Activated T-cell treated with anti-CD3 and anti-CD28 coated beads, Interleukin-2, amount 50 U/mL, for 48 hours (primary cell): ENCODE data around the gene ZSWIM1.
"Not testable (repeated sequence)": the region's sequence is repeated elsewhere in the genome, so short reads cannot be mapped to it uniquely, and the experiment has no call there.

Source experiments
- DNase-seq, 2 experiments: peaks; one replicate each; pipeline ENCODE4 v3.0.0-alpha.2; 2020

Gene ZSWIM1

GRCh38 chr20:45857114-45857881, 23.7 kb upstream of the ZSWIM1 start, which contains the start of the genes ACOT8 and ZSWIM3:
Gene ACOT8, minus strand, starts transcription at chr20:45857392. Its CDS starts 77 bp downstream, at chr20:45857315.
Gene ZSWIM3, plus strand, starts transcription at chr20:45857614. Its CDS starts 212 bp downstream, at chr20:45857826.
- DNase-seq, result peak; percentile 91 to 92

GRCh38 chr20:45857882-45858216, 23.2 kb upstream of the ZSWIM1 start:
- no peak for DNase-seq

- no peak for DNase-seq
Measured at GRCh38 chr20:45859916-45860315, 21.1 kb upstream of the ZSWIM1 start.

- no peak for DNase-seq
Measured at GRCh38 chr20:45860560-45861220, 20.3 kb upstream of the ZSWIM1 start.

GRCh38 chr20:45861221-45862075, 19.6 kb upstream of the ZSWIM1 start:
- no peak for DNase-seq

- no peak for DNase-seq
Measured at GRCh38 chr20:45863543-45864470, 17.2 kb upstream of the ZSWIM1 start.

- no peak for DNase-seq
Measured at GRCh38 chr20:45866454-45866853, 14.6 kb upstream of the ZSWIM1 start.

- no peak for DNase-seq
Measured at GRCh38 chr20:45867136-45867818, 13.8 kb upstream of the ZSWIM1 start.

GRCh38 chr20:45867819-45868176, 13.2 kb upstream of the ZSWIM1 start:
- no peak for DNase-seq

GRCh38 chr20:45872626-45873025, 8.4 kb upstream of the ZSWIM1 start:
- no peak for DNase-seq

GRCh38 chr20:45873409-45874103, 7.5 kb upstream of the ZSWIM1 start:
- no peak for DNase-seq

- DNase-seq, result not testable (repeated sequence)
Measured at GRCh38 chr20:45874104-45874481, 6.9 kb upstream of the ZSWIM1 start.

- no peak for DNase-seq
Measured at GRCh38 chr20:45874576-45874975, 6.5 kb upstream of the ZSWIM1 start.

- no peak for DNase-seq
Measured at GRCh38 chr20:45878076-45878761, 2.8 kb upstream of the ZSWIM1 start.

GRCh38 chr20:45882469-45883099, 1.6 kb downstream of the ZSWIM1 start:
- DNase-seq, result no peak

GRCh38 chr20:45883100-45883469, 2.1 kb downstream of the ZSWIM1 start:
- no peak for DNase-seq

- no peak for DNase-seq
Measured at GRCh38 chr20:45886590-45887345, 5.7 kb downstream of the ZSWIM1 start.

- DNase-seq, result no peak
Measured at GRCh38 chr20:45887346-45887715, 6.3 kb downstream of the ZSWIM1 start, which contains the start of gene SPATA25. Gene SPATA25, minus strand, starts transcription at chr20:45887622. Its CDS starts 32 bp downstream, at chr20:45887590.

GRCh38 chr20:45888681-45889080, 7.7 kb downstream of the ZSWIM1 start:
- DNase-seq, result no peak
